ENCODE measurements around the gene DDX25.

The DDX25 gene

DNA sequence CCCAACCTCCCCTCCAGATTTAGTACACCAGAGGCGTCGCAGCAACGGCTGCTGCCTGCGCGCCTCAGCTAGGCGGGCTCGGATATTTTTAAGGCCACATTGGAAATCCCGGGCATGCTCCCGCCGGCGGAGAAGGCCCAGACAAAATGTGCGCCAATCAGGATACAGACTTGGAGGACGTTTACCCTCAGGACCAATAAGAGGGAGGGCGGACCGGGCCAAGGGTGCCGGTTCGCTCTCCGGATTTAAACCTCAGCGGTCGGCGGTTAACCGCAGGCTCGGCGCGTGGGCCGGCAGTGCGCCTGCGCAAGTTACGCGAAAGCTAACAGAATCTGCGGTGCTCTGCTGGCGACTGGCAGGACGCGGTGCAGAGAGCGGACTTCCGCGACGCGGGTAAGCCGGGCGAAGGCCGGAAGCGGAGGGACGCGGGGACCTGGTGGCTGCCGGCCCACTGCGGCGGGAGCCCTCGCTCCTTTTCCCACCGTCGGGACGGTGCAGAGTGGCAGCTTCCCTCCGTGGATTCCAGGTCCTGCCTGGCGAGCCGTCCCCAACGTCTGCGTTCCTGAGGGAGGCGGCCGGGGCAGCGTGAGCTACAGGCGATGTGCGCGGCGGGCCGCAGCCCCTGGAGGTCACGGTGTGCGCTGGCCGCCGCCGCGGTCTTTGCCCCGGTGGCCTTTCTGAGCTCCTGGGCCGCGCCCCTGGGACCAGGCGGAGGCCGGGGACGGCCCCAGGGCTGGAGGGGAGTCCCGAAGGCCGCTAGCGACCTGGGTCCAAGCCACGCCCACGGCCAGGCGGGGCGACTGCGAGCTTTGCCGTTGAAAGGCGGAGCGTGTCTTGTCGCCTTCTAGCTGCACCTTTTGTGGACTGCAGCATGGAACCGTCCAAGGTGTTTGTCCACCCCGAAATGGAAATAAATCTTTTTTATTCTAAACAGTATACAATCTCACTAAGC is 16.7 kb upstream of the DDX25 start, which contains the start of gene HYLS1:
HYLS1 (plus strand) TSS at position 296 of the 952 bp plus-strand sequence. CDS start 11,701 bp downstream, outside the sequence.
- Histone ChIP-seq H2AK5ac (ENCODE audit: low read length) (peak within 1 kb of the TSS; percentile 6), H3K79me1 (ENCODE audit: low read length) (peaks cover 5% of the 10 kb centered on the region), H3K27ac (ENCODE audit: low read depth, low read length) (peak within 1 kb of the TSS; percentile 58), H4K12ac (ENCODE audit: low read depth, low read length) (peak within 1 kb of the TSS; percentile 85), H4K8ac (ENCODE audit: low read depth, low read length) (peak within 1 kb of the TSS; percentile 80), H2BK5ac (ENCODE audit: low read depth, low read length, poor library complexity) (peak within 1 kb of the TSS; percentile 69), H3K14ac (ENCODE audit: low read length) (peak within 1 kb of the TSS; percentile 83), H3K4ac (ENCODE audit: low read depth, low read length) (peak within 1 kb of the TSS; percentile 85), H3K4me2 (ENCODE audit: low read length) (peak within 1 kb of the TSS; percentile 66), H2BK12ac (ENCODE audit: low read length) (no peak within 1 kb of the TSS), H3K9me3 (ENCODE audit: insufficient read depth, low read depth, low read length) (no peaks in the 10 kb centered on the region), H3K36me3 (ENCODE audit: control insufficient read depth in 1 of 2, insufficient read depth in 2 of 2, low read length in 2 of 2) (no peaks in the 10 kb centered on the region), H3K4me3 (ENCODE audit: low read depth, low read length) (peak within 1 kb of the TSS; percentile 92), H3K23ac (ENCODE audit: low read length) (no peak within 1 kb of the TSS), H3K27me3 (ENCODE audit: insufficient read depth, low read length) (no peaks in the 10 kb centered on the region), H3K79me2 (ENCODE audit: control insufficient read depth, insufficient read depth, low read length, poor library complexity) (peaks cover 4% of the 10 kb centered on the region), H2AFZ (ENCODE audit: insufficient read depth, low read length, poor library complexity) (peak within 1 kb of the TSS; percentile 99), H3K18ac (ENCODE audit: low read length) (peak within 1 kb of the TSS; percentile 95), H2BK120ac (ENCODE audit: insufficient read depth, low read length, poor library complexity) (peak within 1 kb of the TSS; percentile 46), H3K4me1 (ENCODE audit: control insufficient read depth in 1 of 2, insufficient read depth in 2 of 2, low read length in 2 of 2) (peaks cover 0 to 4% of the 10 kb centered on the region in 2 experiments), H4K91ac (ENCODE audit: low read depth, low read length) (peak within 1 kb of the TSS; percentile 96), H3K9ac (ENCODE audit: low read length) (peak within 1 kb of the TSS; percentile 67)
- no CpG with 5 or more reads among the region's 91 CpGs for WGBS (ENCODE audit: extremely low coverage, insufficient coverage, insufficient read length)
- peak; percentile 98 to 99 for DNase-seq

DNA sequence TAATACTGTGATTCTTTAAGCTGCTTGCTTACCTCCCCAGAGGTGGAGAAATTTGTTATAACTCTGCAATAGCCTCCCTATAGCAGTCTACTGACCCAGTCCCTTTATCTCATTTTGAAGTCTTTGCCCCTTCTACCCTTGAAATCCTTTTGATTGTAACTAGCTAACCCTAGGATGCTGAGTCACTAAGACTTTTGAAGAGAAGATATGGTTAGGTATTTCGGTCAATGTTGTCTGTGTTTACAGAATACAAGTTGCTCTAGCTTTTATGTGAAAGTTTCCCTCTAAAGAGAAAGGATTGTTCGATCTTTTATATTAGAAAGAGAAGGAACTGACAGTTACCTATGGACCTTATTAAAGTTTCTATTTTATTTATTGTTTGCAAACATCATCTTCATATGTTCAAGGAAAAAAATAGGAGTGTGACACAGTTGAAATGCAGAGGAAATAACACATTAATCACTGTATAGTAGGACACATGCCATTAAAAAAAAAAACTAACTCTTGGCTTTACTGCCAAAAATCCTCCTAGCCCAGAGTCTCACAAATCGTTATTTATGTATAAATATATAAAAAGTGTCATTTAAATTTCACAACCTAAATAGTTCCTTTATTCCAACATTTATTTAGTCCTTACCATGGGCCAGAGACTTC is 13.7 kb upstream of the DDX25 start:
- Histone ChIP-seq H4K8ac (ENCODE audit: low read depth, low read length) (no peak overlapping the region), H2BK120ac (ENCODE audit: insufficient read depth, low read length, poor library complexity) (no peak overlapping the region), H3K4me3 (ENCODE audit: low read depth, low read length) (no peak overlapping the region), H3K18ac (ENCODE audit: low read length) (no peak overlapping the region), H3K27ac (ENCODE audit: low read depth, low read length) (no peak overlapping the region), H2AK5ac (ENCODE audit: low read length) (no peak overlapping the region), H3K23ac (ENCODE audit: low read length) (no peak overlapping the region), H3K14ac (ENCODE audit: low read length) (no peak overlapping the region), H2BK5ac (ENCODE audit: low read depth, low read length, poor library complexity) (no peak overlapping the region), H3K4ac (ENCODE audit: low read depth, low read length) (no peak overlapping the region), H3K27me3 (ENCODE audit: insufficient read depth, low read length) (no peaks in the 10 kb centered on the region), H3K79me1 (ENCODE audit: low read length) (peaks cover 5% of the 10 kb centered on the region), H3K4me1 (ENCODE audit: control insufficient read depth in 1 of 2, insufficient read depth in 2 of 2, low read length in 2 of 2) (peaks cover 0 to 4% of the 10 kb centered on the region in 2 experiments), H3K36me3 (ENCODE audit: control insufficient read depth in 1 of 2, insufficient read depth in 2 of 2, low read length in 2 of 2) (peaks cover 3 to 11% of the 10 kb centered on the region in 2 experiments), H4K12ac (ENCODE audit: low read depth, low read length) (no peak overlapping the region), H3K9ac (ENCODE audit: low read length) (no peak overlapping the region), H3K79me2 (ENCODE audit: control insufficient read depth, insufficient read depth, low read length, poor library complexity) (peaks cover 4% of the 10 kb centered on the region), H2AFZ (ENCODE audit: insufficient read depth, low read length, poor library complexity) (no peak overlapping the region), H2BK12ac (ENCODE audit: low read length) (no peak overlapping the region), H4K91ac (ENCODE audit: low read depth, low read length) (no peak overlapping the region), H3K4me2 (ENCODE audit: low read length) (no peak overlapping the region), H3K9me3 (ENCODE audit: insufficient read depth, low read depth, low read length) (no peaks in the 10 kb centered on the region)
- DNase-seq: no peak
- no CpG with 5 or more reads among the region's 3 CpGs for WGBS (ENCODE audit: extremely low coverage, insufficient coverage, insufficient read length)

DNA sequence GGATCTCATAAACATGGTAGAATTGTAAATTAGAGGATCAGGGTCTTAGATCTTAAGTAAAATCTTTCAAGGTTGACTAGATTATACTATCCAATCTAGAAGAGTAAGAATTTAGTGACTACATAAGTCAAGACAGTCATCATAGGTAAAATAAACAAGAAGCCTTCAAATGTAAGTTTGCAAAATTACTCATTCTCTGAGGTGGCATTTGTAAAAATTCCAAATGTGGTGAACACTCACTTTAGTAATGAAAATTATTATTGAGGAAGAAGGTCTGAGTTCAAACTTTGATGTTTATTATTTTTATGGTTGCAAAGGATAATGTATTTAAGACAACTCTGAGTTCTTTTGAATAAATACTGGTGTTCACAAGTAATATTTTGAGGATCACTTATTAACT is 12.2 kb upstream of the DDX25 start:
- Histone ChIP-seq H2AK5ac (ENCODE audit: low read length) (no peak overlapping the region), H2BK120ac (ENCODE audit: insufficient read depth, low read length, poor library complexity) (no peak overlapping the region), H3K4me3 (ENCODE audit: low read depth, low read length) (no peak overlapping the region), H4K91ac (ENCODE audit: low read depth, low read length) (no peak overlapping the region), H3K36me3 (ENCODE audit: control insufficient read depth in 1 of 2, insufficient read depth in 2 of 2, low read length in 2 of 2) (peaks cover 3 to 11% of the 10 kb centered on the region in 2 experiments), H3K4me1 (ENCODE audit: control insufficient read depth in 1 of 2, insufficient read depth in 2 of 2, low read length in 2 of 2) (peaks cover 0 to 4% of the 10 kb centered on the region in 2 experiments), H3K18ac (ENCODE audit: low read length) (no peak overlapping the region), H3K27ac (ENCODE audit: low read depth, low read length) (no peak overlapping the region), H3K79me1 (ENCODE audit: low read length) (peaks cover 5% of the 10 kb centered on the region), H3K9me3 (ENCODE audit: insufficient read depth, low read depth, low read length) (no peaks in the 10 kb centered on the region), H2AFZ (ENCODE audit: insufficient read depth, low read length, poor library complexity) (no peak overlapping the region), H2BK5ac (ENCODE audit: low read depth, low read length, poor library complexity) (no peak overlapping the region), H4K8ac (ENCODE audit: low read depth, low read length) (no peak overlapping the region), H4K12ac (ENCODE audit: low read depth, low read length) (no peak overlapping the region), H3K4me2 (ENCODE audit: low read length) (no peak overlapping the region), H3K9ac (ENCODE audit: low read length) (no peak overlapping the region), H2BK12ac (ENCODE audit: low read length) (no peak overlapping the region), H3K4ac (ENCODE audit: low read depth, low read length) (no peak overlapping the region), H3K14ac (ENCODE audit: low read length) (no peak overlapping the region), H3K79me2 (ENCODE audit: control insufficient read depth, insufficient read depth, low read length, poor library complexity) (peaks cover 4% of the 10 kb centered on the region), H3K23ac (ENCODE audit: low read length) (no peak overlapping the region), H3K27me3 (ENCODE audit: insufficient read depth, low read length) (no peaks in the 10 kb centered on the region)
- no peak for DNase-seq

DNA sequence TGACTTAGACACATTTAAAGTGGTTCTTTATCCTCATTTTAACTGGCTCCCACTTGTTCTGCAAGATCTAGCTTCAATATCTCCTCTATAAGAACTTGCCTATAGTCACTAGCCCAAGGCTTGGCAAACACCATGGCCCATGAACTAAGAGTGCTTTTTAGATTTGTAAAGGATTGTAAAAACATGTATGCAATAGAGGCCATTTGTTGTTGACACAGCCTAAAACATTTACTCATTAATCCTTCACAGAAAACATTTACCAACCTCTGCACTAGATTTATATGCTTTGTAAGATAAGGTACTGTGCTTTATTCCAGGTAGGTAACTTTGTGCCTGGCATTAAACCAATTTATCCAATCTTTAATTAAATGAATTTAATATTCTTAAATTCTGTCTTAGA is 11.3 kb upstream of the DDX25 start:
- Histone ChIP-seq H3K18ac (ENCODE audit: low read length) (no peak overlapping the region), H3K4me2 (ENCODE audit: low read length) (no peak overlapping the region), H3K4me3 (ENCODE audit: low read depth, low read length) (no peak overlapping the region), H3K4ac (ENCODE audit: low read depth, low read length) (no peak overlapping the region), H3K27me3 (ENCODE audit: insufficient read depth, low read length) (no peaks in the 10 kb centered on the region), H4K12ac (ENCODE audit: low read depth, low read length) (no peak overlapping the region), H2BK120ac (ENCODE audit: insufficient read depth, low read length, poor library complexity) (no peak overlapping the region), H3K4me1 (ENCODE audit: control insufficient read depth in 1 of 2, insufficient read depth in 2 of 2, low read length in 2 of 2) (peaks cover 0 to 4% of the 10 kb centered on the region in 2 experiments), H3K36me3 (ENCODE audit: control insufficient read depth in 1 of 2, insufficient read depth in 2 of 2, low read length in 2 of 2) (peaks cover 3 to 11% of the 10 kb centered on the region in 2 experiments), H2AFZ (ENCODE audit: insufficient read depth, low read length, poor library complexity) (no peak overlapping the region), H2AK5ac (ENCODE audit: low read length) (no peak overlapping the region), H2BK12ac (ENCODE audit: low read length) (no peak overlapping the region), H3K9me3 (ENCODE audit: insufficient read depth, low read depth, low read length) (no peaks in the 10 kb centered on the region), H2BK5ac (ENCODE audit: low read depth, low read length, poor library complexity) (no peak overlapping the region), H3K9ac (ENCODE audit: low read length) (no peak overlapping the region), H4K91ac (ENCODE audit: low read depth, low read length) (no peak overlapping the region), H3K79me2 (ENCODE audit: control insufficient read depth, insufficient read depth, low read length, poor library complexity) (no peaks in the 10 kb centered on the region), H4K8ac (ENCODE audit: low read depth, low read length) (no peak overlapping the region), H3K23ac (ENCODE audit: low read length) (no peak overlapping the region), H3K27ac (ENCODE audit: low read depth, low read length) (no peak overlapping the region), H3K14ac (ENCODE audit: low read length) (no peak overlapping the region), H3K79me1 (ENCODE audit: low read length) (no peaks in the 10 kb centered on the region)
- DNase-seq: no peak

Data from trophoblast cell (in vitro differentiated cells and primary cell).